GM21390 (cell line): ENCODE results near the gene SPATA31A3.
"Not testable (repeated sequence)": the region's sequence is repeated elsewhere in the genome, so short reads cannot be mapped to it uniquely, and the experiment has no call there.

Experiments
- ATAC-seq: cut with Tn5 transposase; IDR thresholded peaks from one replicate; pipeline ENCODE4 v1.9.1; 2021; ENCODE audit not compliant: unreplicated experiment

The SPATA31A3 gene

DNA sequence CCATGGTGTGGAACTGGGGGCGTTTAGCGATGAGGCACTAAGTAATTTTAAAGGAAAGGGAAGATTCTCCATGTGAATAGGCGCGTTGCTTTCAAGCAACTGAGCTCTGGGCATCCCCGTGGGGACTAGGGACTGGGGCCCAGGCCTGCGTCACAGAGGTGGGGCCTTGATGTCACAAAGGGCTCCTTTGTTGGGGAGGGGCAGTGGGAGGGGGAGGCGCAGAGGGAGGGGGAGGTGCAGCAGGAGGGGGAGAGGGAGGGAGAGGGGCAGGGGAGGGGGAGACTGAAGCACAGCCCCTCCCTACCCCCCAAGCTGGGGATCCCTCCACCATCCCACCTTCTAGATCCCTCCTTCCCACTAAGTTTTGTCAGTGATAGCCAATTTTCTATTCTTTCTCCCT, at the start of gene SPATA31A3:
Gene SPATA31A3, minus strand, starts transcription at position 101 of the 400 bp plus-strand sequence. Its CDS starts 29 bp downstream, at position 72.
- not testable (repeated sequence) for ATAC-seq

GRCh38 chr9:66952576-66952975, 39.8 kb downstream of the SPATA31A3 start:
- ATAC-seq = not testable (repeated sequence)

- ATAC-seq = not testable (repeated sequence)
These were observed 49.8 kb downstream of the SPATA31A3 start for GRCh38 chr9:66942400-66943155.

GRCh38 chr9:66939878-66940830, 52.2 kb downstream of the SPATA31A3 start:
- ATAC-seq = not testable (repeated sequence)

GRCh38 chr9:66938322-66938721, 54.0 kb downstream of the SPATA31A3 start:
- not testable (repeated sequence) for ATAC-seq

GRCh38 chr9:66937662-66938061, 54.7 kb downstream of the SPATA31A3 start:
- ATAC-seq = not testable (repeated sequence)
